ENCODE measurements around the gene KATNAL1.

KATNAL1 gene

DNA sequence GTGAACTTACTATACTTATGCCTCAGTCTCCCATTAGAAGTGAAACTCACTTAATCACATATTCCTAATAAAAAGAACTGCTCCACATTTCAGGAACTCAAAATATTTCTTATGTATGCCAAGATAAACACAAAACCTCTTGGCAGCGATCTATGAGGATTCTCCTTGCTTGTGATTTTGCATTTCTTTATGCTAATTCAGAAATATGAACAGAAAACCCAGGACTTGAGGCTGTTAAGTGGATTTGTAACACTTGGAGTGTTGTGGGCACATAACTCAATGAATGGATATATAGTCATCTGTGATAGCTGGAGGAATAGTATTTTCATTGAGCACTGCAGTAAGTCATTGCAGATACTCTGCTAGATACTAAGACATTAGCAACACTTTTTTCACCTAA lies 5.6 kb upstream of the KATNAL1 start:
- Histone ChIP-seq H3K4me3 (no peak overlapping the region), H3K9me3 (no peaks in the 10 kb centered on the region), H3K27me3 (no peaks in the 10 kb centered on the region), H3K4me1 (peaks cover 0 to 47% (median 10%) of the 10 kb centered on the region in 4 donors), H3K27ac (no peak overlapping the region), H3K36me3 (no peaks in the 10 kb centered on the region)
- no peak for DNase-seq
- TF ChIP-seq, protein P1, sequence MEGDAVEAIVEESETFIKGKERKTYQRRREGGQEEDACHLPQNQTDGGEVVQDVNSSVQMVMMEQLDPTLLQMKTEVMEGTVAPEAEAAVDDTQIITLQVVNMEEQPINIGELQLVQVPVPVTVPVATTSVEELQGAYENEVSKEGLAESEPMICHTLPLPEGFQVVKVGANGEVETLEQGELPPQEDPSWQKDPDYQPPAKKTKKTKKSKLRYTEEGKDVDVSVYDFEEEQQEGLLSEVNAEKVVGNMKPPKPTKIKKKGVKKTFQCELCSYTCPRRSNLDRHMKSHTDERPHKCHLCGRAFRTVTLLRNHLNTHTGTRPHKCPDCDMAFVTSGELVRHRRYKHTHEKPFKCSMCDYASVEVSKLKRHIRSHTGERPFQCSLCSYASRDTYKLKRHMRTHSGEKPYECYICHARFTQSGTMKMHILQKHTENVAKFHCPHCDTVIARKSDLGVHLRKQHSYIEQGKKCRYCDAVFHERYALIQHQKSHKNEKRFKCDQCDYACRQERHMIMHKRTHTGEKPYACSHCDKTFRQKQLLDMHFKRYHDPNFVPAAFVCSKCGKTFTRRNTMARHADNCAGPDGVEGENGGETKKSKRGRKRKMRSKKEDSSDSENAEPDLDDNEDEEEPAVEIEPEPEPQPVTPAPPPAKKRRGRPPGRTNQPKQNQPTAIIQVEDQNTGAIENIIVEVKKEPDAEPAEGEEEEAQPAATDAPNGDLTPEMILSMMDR (IDR thresholded peaks at IDR 0.05): no peak
- intact Hi-C loops (cut with DNase I; ENCODE audit: low total_unique reads): no loop called here

DNA sequence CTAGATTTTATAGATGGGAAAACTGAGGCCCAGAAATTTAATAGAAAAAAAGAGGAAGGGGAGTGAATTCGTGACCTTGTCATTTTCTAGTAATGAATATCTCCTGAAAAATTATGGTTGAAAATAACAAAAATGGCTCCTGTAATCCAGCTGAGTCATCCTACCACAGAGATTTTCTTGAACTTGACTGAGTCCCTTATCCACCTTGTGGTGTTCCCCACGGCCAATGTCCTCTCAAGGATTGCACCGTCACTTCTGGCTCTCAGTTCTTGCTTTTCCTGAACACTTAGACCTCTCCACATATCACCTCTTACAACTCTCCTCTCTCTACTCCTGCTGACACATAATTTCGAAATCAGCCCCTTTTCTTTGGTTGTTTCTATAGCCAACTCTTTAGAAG lies 1.2 kb upstream of the KATNAL1 start:
- H3K36me3 ChIP-seq: no peaks in the 10 kb centered on the region
- H3K4me3 ChIP-seq: no peak overlapping the region
- H3K9me3 ChIP-seq: no peaks in the 10 kb centered on the region
- H3K27ac ChIP-seq: peak overlapping the region in 1 of 2 donors; percentile 94
- DNase-seq: no peak
- intact Hi-C loops (cut with DNase I; ENCODE audit: low total_unique reads): no loop called here
- TF ChIP-seq, protein P1 (IDR thresholded peaks at IDR 0.05): no peak
- no peaks in the 10 kb centered on the region for H3K27me3 ChIP-seq
- peaks cover 0 to 65% (median 17%) of the 10 kb centered on the region in 4 donors for H3K4me1 ChIP-seq

DNA sequence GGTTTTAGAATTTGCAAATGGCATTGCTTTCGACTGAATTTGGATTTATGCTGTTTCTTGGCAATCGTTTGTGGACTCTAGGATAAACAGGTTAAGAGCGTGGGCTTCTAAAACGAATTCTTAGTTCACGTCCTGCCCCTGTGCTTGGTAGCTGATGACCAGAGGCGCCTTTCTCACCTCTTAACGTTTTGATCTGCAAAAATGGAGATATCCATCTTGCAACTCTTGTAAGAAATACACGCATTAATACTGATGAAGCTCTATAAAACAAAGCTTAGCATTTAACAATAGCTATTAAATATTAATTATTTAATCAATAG lies 580 bp upstream of the KATNAL1 start:
- Histone ChIP-seq H3K4me1 (peaks cover 0 to 65% (median 13%) of the 10 kb centered on the region in 4 donors), H3K4me3 (peak overlapping the region; percentile 77 to 95), H3K36me3 (no peaks in the 10 kb centered on the region), H3K27ac (peak overlapping the region; percentile 94 to 97), H3K27me3 (no peaks in the 10 kb centered on the region), H3K9me3 (no peaks in the 10 kb centered on the region)
- TF ChIP-seq, protein P1 (IDR thresholded peaks at IDR 0.05): no peak
- intact Hi-C loops (cut with DNase I; ENCODE audit: low total_unique reads): loop anchor here (2.0 kb wide), 1 partner anchor 87 kb away; no protein-coding TSS in a partner anchor
- DNase-seq: no peak

DNA sequence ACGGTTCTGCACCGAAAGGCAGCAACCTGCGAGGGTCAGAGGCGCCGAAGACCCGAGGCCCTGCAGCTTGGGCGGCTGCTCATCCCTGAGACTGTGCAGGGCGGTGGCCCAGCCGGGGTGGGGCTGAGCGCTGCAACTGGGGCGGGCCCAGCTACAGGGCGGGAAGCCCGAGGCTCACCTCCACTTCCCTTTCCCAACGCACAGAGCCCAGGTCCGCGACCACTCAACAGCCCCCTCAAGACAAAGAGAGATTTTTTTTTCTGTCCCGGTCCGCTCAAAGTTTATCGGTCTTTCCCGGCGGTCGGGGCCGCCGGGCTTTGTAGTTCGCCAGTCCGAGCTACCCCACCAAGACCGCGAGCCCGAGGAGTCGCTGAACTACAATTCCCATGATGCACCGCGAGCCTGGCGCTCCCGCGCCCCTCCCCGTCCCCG lies 573 bp downstream of the KATNAL1 start:
- H3K4me1 ChIP-seq: peaks cover 0 to 65% (median 14%) of the 10 kb centered on the region in 4 donors
- no peaks in the 10 kb centered on the region for H3K9me3 ChIP-seq
- no peaks in the 10 kb centered on the region for H3K36me3 ChIP-seq
- no peaks in the 10 kb centered on the region for H3K27me3 ChIP-seq
- DNase-seq: peak; percentile 93 to 96
- TF ChIP-seq, protein P1 (IDR thresholded peaks at IDR 0.05): no peak
- H3K27ac ChIP-seq: peak overlapping the region; percentile 94 to 97
- intact Hi-C loops (cut with DNase I; ENCODE audit: low total_unique reads): loop anchor here (2.0 kb wide), 1 partner anchor 88 kb away; no protein-coding TSS in a partner anchor
- H3K4me3 ChIP-seq: peak overlapping the region; percentile 77 to 95

DNA sequence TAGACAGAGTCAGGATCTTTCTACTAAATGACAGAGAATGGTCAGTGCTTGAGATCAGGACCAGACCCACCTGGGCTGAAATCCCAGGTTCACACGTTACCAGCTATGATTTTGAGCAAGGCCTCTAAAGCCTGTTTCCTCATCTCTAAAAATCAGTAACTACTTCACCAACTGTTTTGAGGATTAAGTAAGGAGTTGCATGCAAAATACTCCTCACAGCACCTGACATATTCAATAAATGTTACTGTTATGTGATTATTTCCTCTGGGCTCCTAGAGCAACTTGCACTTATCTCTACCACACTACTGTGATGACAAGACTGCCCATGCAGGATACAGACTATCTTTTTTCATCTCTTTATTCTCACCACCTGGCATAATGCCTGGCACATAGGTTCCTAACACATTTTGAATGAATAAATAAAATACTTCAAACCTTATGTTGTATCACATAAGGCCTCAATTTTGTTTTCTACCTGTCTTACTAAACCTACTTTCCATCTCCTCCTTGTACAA lies 1.8 kb downstream of the KATNAL1 start:
- no peaks in the 10 kb centered on the region for H3K27me3 ChIP-seq
- H3K4me1 ChIP-seq: peaks cover 0 to 69% (median 19%) of the 10 kb centered on the region in 4 donors
- H3K27ac ChIP-seq: peak overlapping the region; percentile 94 to 97
- TF ChIP-seq, protein P1 (IDR thresholded peaks at IDR 0.05): no peak
- intact Hi-C loops (cut with DNase I; ENCODE audit: low total_unique reads): no loop called here
- H3K4me3 ChIP-seq: peak overlapping the region; percentile 77 to 95
- no peak for DNase-seq
- H3K36me3 ChIP-seq: no peaks in the 10 kb centered on the region
- H3K9me3 ChIP-seq: no peaks in the 10 kb centered on the region

DNA sequence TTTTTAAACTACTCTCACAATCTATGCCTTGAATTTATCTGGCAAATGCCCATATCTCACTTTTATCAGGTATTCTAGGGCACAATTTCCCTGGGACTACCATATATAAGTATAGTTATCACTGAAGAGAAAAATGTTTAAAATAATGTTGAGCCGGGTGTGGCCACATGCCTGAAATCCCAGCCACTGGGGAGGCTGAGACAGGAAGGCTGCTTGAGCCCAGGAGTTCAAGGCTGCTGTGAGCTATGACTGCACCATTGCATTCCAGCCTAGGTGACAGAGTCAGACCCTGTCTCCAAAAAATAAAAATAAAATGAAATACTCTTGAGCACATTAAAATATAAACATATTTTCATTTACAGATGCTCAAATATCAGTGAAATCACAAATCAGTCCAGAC lies 4.1 kb downstream of the KATNAL1 start:
- DNase-seq: no peak
- Histone ChIP-seq H3K4me3 (no peak overlapping the region), H3K27me3 (no peaks in the 10 kb centered on the region), H3K27ac (peak overlapping the region in 1 of 2 donors; percentile 25), H3K36me3 (no peaks in the 10 kb centered on the region), H3K9me3 (no peaks in the 10 kb centered on the region), H3K4me1 (peaks cover 0 to 77% (median 19%) of the 10 kb centered on the region in 4 donors)
- intact Hi-C loops (cut with DNase I; ENCODE audit: low total_unique reads): no loop called here
- TF ChIP-seq, protein P1 (IDR thresholded peaks at IDR 0.05): no peak

Measured in tibial artery (tissue), 4 donors.